K562 (cell line): Measurements from ENCODE around the gene PCED1B. TPM values are rescaled to one million over a fixed set of nuclear protein-coding genes. Genes with fewer than 3 reads are reported as not detected.

ENCODE experiments used
- ATAC-seq: fragments of 200-7000 bp; cut with Tn5 transposase; 3 replicates; pipeline ENCODE4 v1.9.1; 2020; ENCODE audit warnings: moderate library complexity
- BruUV-seq: library from RNA; stranded (reverse); fragments of 400-500 nt; replicated peaks from 2 replicates; lab custom pipeline; 2021; lab: Mats Ljungman, UMichigan
- CTCF ChIA-PET: fragments of 300-600 bp; formaldehyde crosslinking; extraction: SDS; loops from one replicate; lab custom pipeline; 2021; ENCODE audit warnings: low intra/inter-chr PET ratio; lab: Yijun Ruan, JAX
- POLR2A ChIA-PET: fragments of 300-600, 350-650 bp; sonication (Branson Sonifier 250); formaldehyde crosslinking; extraction: SDS; loops from one replicate; lab custom pipeline; 2021; ENCODE audit warnings: antibody characterized with exemption, inconsistent platforms; lab: Yijun Ruan, JAX
- DNase-seq, 4 experiments: peaks; one replicate each; pipeline versions ENCODE4 v3.0.0 to v3.0.0-alpha.2; 2011 to 2018; ENCODE audit warnings: low spot score in 3 of 4, mixed read lengths in 3 of 4; ENCODE audit errors: extremely low read depth in 1 of 4
- FAIRE-seq: peaks from 2 replicates; lab custom pipeline; 2011; peaks lifted over from hg19 to GRCh38; lab: Jason Lieb, UNC
- H2AFZ ChIP-seq: 2 replicates; pipeline ENCODE4 v1.6.0; 2011; ENCODE audit warnings: low read depth, low read length, control low read depth, inconsistent platforms
- H3K27ac ChIP-seq: fragments of 200-600 bp; 3 replicates; pipeline ENCODE4 v1.8.0; 2011; ENCODE audit warnings: low read depth, mild to moderate bottlenecking, control low read depth, inconsistent platforms, low read length, moderate library complexity, mixed read lengths; ENCODE audit errors: extremely low read depth
- H3K27me3 ChIP-seq, 2 experiments: fragments of 300-600 bp in 1 of 2; 2 replicates in 1 of 2; 3 replicates in 1 of 2; pipeline versions ENCODE4 v1.6.0 to v1.8.0; 2011; ENCODE audit warnings: inconsistent platforms in 2 of 2, low read length in 2 of 2, mild to moderate bottlenecking in 1 of 2, mixed read lengths in 1 of 2, moderate library complexity in 1 of 2; ENCODE audit not compliant: control insufficient read depth in 2 of 2, insufficient read depth in 2 of 2
- H3K36me3 ChIP-seq: fragments of 300-600 bp; 3 replicates; pipeline ENCODE4 v1.8.0; 2011; ENCODE audit warnings: mild to moderate bottlenecking, low read length, inconsistent platforms; ENCODE audit not compliant: control insufficient read depth, insufficient read depth
- H3K4me1 ChIP-seq, 2 experiments: fragments of 200-600 bp in 1 of 2; replicated peaks in 1 of 2; 2 replicates in 1 of 2; 3 replicates in 1 of 2; pipeline versions ENCODE4 v1.5.1 to v1.8.0; 2011; ENCODE audit warnings: inconsistent platforms in 2 of 2, low read length in 2 of 2, mild to moderate bottlenecking in 1 of 2, mixed read lengths in 1 of 2, moderate library complexity in 1 of 2; ENCODE audit not compliant: control insufficient read depth in 2 of 2, insufficient read depth in 2 of 2
- H3K4me2 ChIP-seq: 2 replicates; pipeline ENCODE4 v1.6.1; 2011; ENCODE audit warnings: low read length, control low read depth, inconsistent platforms, mixed read lengths; ENCODE audit not compliant: insufficient read depth
- H3K4me3 ChIP-seq: fragments of 200-600 bp; sonication (generic), shearing (Covaris generic); 2 replicates; pipeline ENCODE4 v1.5.1; 2016; ENCODE audit warnings: control low read depth, inconsistent platforms
- H3K79me2 ChIP-seq: fragments of 200-600 bp; 3 replicates; pipeline ENCODE4 v1.8.0; 2011; ENCODE audit warnings: low read length, inconsistent platforms; ENCODE audit not compliant: control insufficient read depth, insufficient read depth
- H3K9ac ChIP-seq, 2 experiments: 2 replicates each; pipeline versions ENCODE4 v1.6.0 to v1.6.1; 2011; ENCODE audit warnings: low read depth in 2 of 2, low read length in 2 of 2, control low read depth in 1 of 2, inconsistent platforms in 1 of 2, mild to moderate bottlenecking in 1 of 2, mixed read lengths in 1 of 2; ENCODE audit not compliant: insufficient read depth in 1 of 2
- H3K9me1 ChIP-seq: one replicate; pipeline ENCODE4 v1.6.0; 2011; ENCODE audit warnings: inconsistent platforms, mild to moderate bottlenecking, low read length, moderate library complexity; ENCODE audit not compliant: control insufficient read depth, insufficient read depth
- H3K9me3 ChIP-seq: replicated peaks from 2 replicates; pipeline ENCODE4 v1.5.1; 2011; ENCODE audit warnings: low read depth, low read length, inconsistent platforms; ENCODE audit not compliant: control insufficient read depth, insufficient read depth
- H4K20me1 ChIP-seq: replicated peaks from 2 replicates; pipeline ENCODE4 v1.6.1; 2011; ENCODE audit warnings: low read length, inconsistent platforms, mixed read lengths; ENCODE audit not compliant: control insufficient read depth, insufficient read depth
- CEBPG ChIP-seq, 3 experiments: fragments of 200-800 bp in 1 of 3; sonication (Bioruptor generic) in 1 of 3; sonication (generic) in 1 of 3; formaldehyde crosslinking in 1 of 3; IDR thresholded peaks in 2 of 3; conservative IDR thresholded peaks in 1 of 3; 2 replicates each; pipeline versions ENCODE4 v1.6.1 to v1.8.0; 2016 to 2022; ENCODE audit warnings: missing compliant biosample characterization in 2 of 3, missing genetic modification characterization in 2 of 3, mild to moderate bottlenecking in 1 of 3, missing genetic modification reagents in 1 of 3
- MAFG ChIP-seq: fragments of 450-650 bp; conservative IDR thresholded peaks from 2 replicates; pipeline ENCODE4 v1.6.1; 2016; ENCODE audit warnings: missing genetic modification characterization, missing compliant biosample characterization
- ZBED1 ChIP-seq: IDR thresholded peaks from 2 replicates; pipeline ENCODE4 v1.6.1; 2014
- ZBTB43 ChIP-seq: sonication (generic); formaldehyde crosslinking; IDR thresholded peaks from 2 replicates; pipeline ENCODE4 v1.8.0; 2023; ENCODE audit warnings: mild to moderate bottlenecking, missing genetic modification reagents
- WGBS: fragments of 100-300 bp; shearing (Covaris generic); methylation state at CpG from one replicate; pipeline ENCODE4 v1.1.6; 2016; ENCODE audit warnings: low coverage, mixed read lengths; ENCODE audit not compliant: insufficient coverage; ENCODE audit errors: missing lambda C conversion rate; 5-methylcytosine and 5-hydroxymethylcytosine counted together
- in situ Hi-C: fragments of 300-500 bp; cut with MboI; formaldehyde crosslinking; loops from 4 replicates; pipeline ENCODE4 v1.15.0; 2018; ENCODE audit warnings: inconsistent platforms, mixed read lengths
- intact Hi-C: fragments of 100-400 bp; cut with micrococcal nuclease; formaldehyde crosslinking; loops from 2 replicates; pipeline ENCODE4 v1.14.2; 2022
- polyA plus RNA-seq, 8 experiments: library from polyadenylated mRNA; depleted of rRNA in 4 of 8; stranded (reverse) in 5 of 8; unstranded in 3 of 8; fragments of >200 nt; fragmentation: Nextera tagmentation in 2 of 8; fragmentation: Illumina TruSeq in 1 of 8; extraction: Ambion mirVana in 2 of 8; extraction: Trizol in 1 of 8; gene quantifications; 2 replicates each; pipeline versions ENCODE4 v1.2.1 to v1.2.3, GENCODE V29; 2011 to 2014; ENCODE audit warnings: inconsistent platforms in 1 of 8, missing spikeins in 1 of 8
- total RNA-seq, 7 experiments: library from RNA; depleted of rRNA in 6 of 7; stranded (reverse); fragments of >200 nt in 6 of 7; fragmentation: Illumina TruSeq in 2 of 7; extraction: Trizol in 2 of 7; gene quantifications; 2 replicates each; pipeline versions ENCODE4 v1.2.1 to v1.2.3, GENCODE V29; 2011 to 2021; ENCODE audit warnings: low replicate concordance in 1 of 7

The PCED1B gene
- total and polyA plus RNA-seq, 9 of the 15 experiments (the other 6 are each of a cell fraction or from before 2014, with no cell fraction given): 1.2 to 9.3 (median 2.5) TPM

- TF ChIP-seq CEBPG (CRISPR knock-in tag; IDR thresholded peaks at IDR 0.05): no peak
- no peak for TF ChIP-seq CEBPG (tag; conservative IDR thresholded peaks at IDR 0.05 in 1 of 2, IDR thresholded peaks at IDR 0.05 in 1 of 2)
- no peak for TF ChIP-seq MAFG
- no peak for TF ChIP-seq ZBED1
- no peak for TF ChIP-seq ZBTB43 (CRISPR knock-in tag)
- TF ChIP-seq, all 486 proteins: peak for 0
- H3K4me2 ChIP-seq: no peak overlapping the region
- H3K27me3 ChIP-seq: no peaks in the 10 kb centered on the region
- no peaks in the 10 kb centered on the region for H3K9me1 ChIP-seq
- peaks cover 0 to 7% of the 10 kb centered on the region in 2 experiments; a peak in 3 of 5 replicates for H3K4me1 ChIP-seq
- no peaks in the 10 kb centered on the region for H3K79me2 ChIP-seq
- in situ Hi-C loops: no loop called here
- intact Hi-C loops: no loop called here
- ChIA-PET POLR2A (interaction anchor here (0.6 kb wide), 1 partner anchor 8 kb away, joined by 3 read pairs; no protein-coding TSS in a partner anchor), CTCF (no interaction called here)
- H3K36me3 ChIP-seq: no peaks in the 10 kb centered on the region
- no peak for DNase-seq
- no peaks in the 10 kb centered on the region for H4K20me1 ChIP-seq
- no peaks in the 10 kb centered on the region for H3K9me3 ChIP-seq
- BruUV-seq: no TSS peak
- no peak overlapping the region for H2AFZ ChIP-seq
- no peak overlapping the region for H3K27ac ChIP-seq
- ATAC-seq: no peak
- FAIRE-seq: no peak
- no peak overlapping the region for H3K9ac ChIP-seq
- no peak overlapping the region for H3K4me3 ChIP-seq
- 85% methylated on average over 2 of the region's 2 CpGs for WGBS
These were observed 30.7 kb downstream of the PCED1B start for GRCh38 chr12:47110011-47110541.
